Ovary (tissue), 3 donors: Measurements from ENCODE around the gene LHCGR.

Experiments used
- CTCF ChIP-seq, 3 donors: fragments of 450-650 bp in 2 of 3; fragments of 200-600 bp in 1 of 3; IDR thresholded peaks; one replicate each; pipeline versions ENCODE4 v1.5.1 to v1.8.0; 2016 to 2022; ENCODE audit warnings: antibody characterized with exemption in 3 of 3, mild to moderate bottlenecking in 1 of 3
- EP300 ChIP-seq: sonication (generic); formaldehyde crosslinking; IDR thresholded peaks from one replicate; pipeline ENCODE4 v1.6.1; 2017; ENCODE audit warnings: antibody characterized with exemption
- POLR2A ChIP-seq: fragments of 450-650 bp; IDR thresholded peaks from one replicate; pipeline ENCODE4 v1.6.1; 2017; ENCODE audit warnings: antibody characterized with exemption, mild to moderate bottlenecking, moderate library complexity
- donor health status: DM: no; HTN: no; CAD: no.

- no peak for TF ChIP-seq CTCF (IDR thresholded peaks at IDR 0.05)
- TF ChIP-seq POLR2A = no peak
- TF ChIP-seq EP300 = no peak
These were observed 80.6 kb downstream of the LHCGR start for GRCh38 chr2:48674933-48675332.
